Activated T-cell treated with anti-CD3 and anti-CD28 coated beads, Interleukin-2, amount 50 U/mL, for 4 hours (primary cell): ENCODE data around the gene ASB10. TPM values are rescaled to one million over a fixed set of nuclear protein-coding genes. Genes with fewer than 3 reads are reported as not detected.

ENCODE experiments used
- ATAC-seq, 2 donors: fragments of 200-7000 bp; cut with Tn5 transposase; one replicate each; pipeline ENCODE4 v1.10.0; 2021
- DNase-seq: peaks from one replicate; pipeline ENCODE4 v3.0.0-alpha.2; 2020
- H3K27me3 Mint-ChIP-seq: one replicate; pipeline ENCODE4 v1.8.0; 2021; ENCODE audit warnings: low read depth, mixed read lengths
- H3K36me3 Mint-ChIP-seq: one replicate; pipeline ENCODE4 v1.8.0; 2022; ENCODE audit warnings: mixed read lengths; ENCODE audit not compliant: insufficient read depth
- H3K4me1 Mint-ChIP-seq: one replicate; pipeline ENCODE4 v1.8.0; 2021; ENCODE audit warnings: low read depth, mixed read lengths
- H3K4me3 Mint-ChIP-seq: one replicate; pipeline ENCODE4 v1.8.0; 2021; ENCODE audit warnings: mild to moderate bottlenecking, moderate library complexity, mixed read lengths
- H3K9me3 Mint-ChIP-seq: one replicate; pipeline ENCODE4 v1.8.0; 2021; ENCODE audit warnings: mixed read lengths
- total RNA-seq, 3 donors: library from RNA; stranded (reverse); gene quantifications; one replicate each; pipeline ENCODE4 v1.2.1, GENCODE V29; 2021

Gene ASB10
- total RNA-seq, 3 donors from 2014 or later = not detected

DNA sequence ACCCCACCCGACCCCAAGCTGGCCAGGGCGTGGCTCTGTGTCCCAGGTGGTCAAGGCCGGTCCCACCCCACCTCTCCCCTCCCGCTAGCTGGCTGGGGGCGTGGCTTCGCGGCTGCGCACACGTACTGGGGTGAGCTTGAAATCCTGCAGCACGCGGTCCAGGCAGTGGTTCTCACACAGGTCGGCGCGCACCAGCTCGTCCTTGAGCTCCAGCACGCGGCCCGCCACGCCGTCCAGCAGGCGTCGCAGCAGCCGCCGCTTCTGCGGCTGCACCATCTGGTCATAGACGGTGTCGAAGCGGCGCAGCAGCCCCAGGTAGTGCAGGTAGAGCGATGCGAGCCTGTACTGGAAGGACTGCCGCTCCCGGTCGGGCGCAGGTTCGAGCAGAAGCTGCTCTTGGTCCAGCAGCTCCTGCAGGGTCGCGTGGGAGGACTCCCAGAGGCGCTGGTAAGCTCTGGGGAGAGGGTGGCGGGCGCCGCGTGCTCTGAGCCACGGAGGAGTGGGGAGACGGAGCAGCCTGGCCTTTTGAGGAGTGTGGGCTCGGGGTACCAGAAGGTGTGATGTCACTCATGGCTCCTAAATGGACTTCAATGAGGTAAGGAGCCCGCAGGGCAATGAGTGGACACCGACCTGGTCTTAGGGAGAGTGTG, 17.5 kb upstream of the ASB10 start:
- peaks cover 27% of the 10 kb centered on the region for H3K4me1 Mint-ChIP-seq
- H3K27me3 Mint-ChIP-seq = peaks cover 12% of the 10 kb centered on the region
- DNase-seq (no peak), ATAC-seq (no peak)
- no peaks in the 10 kb centered on the region for H3K9me3 Mint-ChIP-seq
- H3K4me3 Mint-ChIP-seq = no peak overlapping the region
- H3K36me3 Mint-ChIP-seq = no peaks in the 10 kb centered on the region

DNA sequence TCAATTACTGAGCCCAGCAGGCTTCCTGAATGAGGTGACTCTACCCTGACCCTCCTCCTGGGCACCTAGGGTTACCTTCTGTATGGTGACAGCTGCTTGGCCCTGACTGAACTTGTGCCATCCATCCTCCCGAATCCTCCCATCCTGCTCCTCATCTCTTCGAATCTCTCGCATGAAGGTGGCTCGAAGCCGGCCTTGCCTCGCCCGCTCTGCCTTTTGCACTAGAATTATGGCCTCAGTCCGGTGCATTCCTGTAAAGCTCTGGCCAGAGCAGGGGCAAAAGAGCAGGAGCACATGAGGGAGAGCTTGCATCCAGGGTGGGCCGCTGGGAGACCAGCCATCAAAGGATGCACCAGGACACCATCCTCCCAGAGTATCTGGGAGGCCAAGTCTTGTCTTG, 15.8 kb upstream of the ASB10 start:
- Mint-ChIP-seq H3K9me3 (no peaks in the 10 kb centered on the region), H3K36me3 (no peaks in the 10 kb centered on the region), H3K27me3 (peaks cover 12% of the 10 kb centered on the region), H3K4me3 (no peak overlapping the region), H3K4me1 (peaks cover 19% of the 10 kb centered on the region)
- DNase-seq (no peak), ATAC-seq (no peak)

GRCh38 chr7:151201751-151202150, 14.7 kb upstream of the ASB10 start:
- Mint-ChIP-seq H3K27me3 (peaks cover 12% of the 10 kb centered on the region), H3K36me3 (no peaks in the 10 kb centered on the region), H3K4me3 (no peak overlapping the region), H3K9me3 (no peaks in the 10 kb centered on the region), H3K4me1 (peaks cover 8% of the 10 kb centered on the region)
- DNase-seq = no peak
- ATAC-seq = no peak

GRCh38 chr7:151201344-151201743, 14.3 kb upstream of the ASB10 start:
- no peak for DNase-seq
- Mint-ChIP-seq H3K4me1 (peaks cover 5% of the 10 kb centered on the region), H3K4me3 (no peak overlapping the region), H3K27me3 (peaks cover 12% of the 10 kb centered on the region), H3K9me3 (no peaks in the 10 kb centered on the region), H3K36me3 (no peaks in the 10 kb centered on the region)
- no peak for ATAC-seq

GRCh38 chr7:151198945-151199848, 12.1 kb upstream of the ASB10 start:
- Mint-ChIP-seq H3K4me1 (peaks cover under 1% of the 10 kb centered on the region), H3K4me3 (no peak overlapping the region), H3K36me3 (no peaks in the 10 kb centered on the region), H3K27me3 (peaks cover 2% of the 10 kb centered on the region), H3K9me3 (no peaks in the 10 kb centered on the region)
- DNase-seq (no peak), ATAC-seq (no peak)

- no peak for DNase-seq
- no peak overlapping the region for H3K4me3 Mint-ChIP-seq
- H3K4me1 Mint-ChIP-seq = peaks cover 2% of the 10 kb centered on the region
- H3K9me3 Mint-ChIP-seq = no peaks in the 10 kb centered on the region
- H3K36me3 Mint-ChIP-seq = no peaks in the 10 kb centered on the region
- no peak for ATAC-seq
- peaks cover 2% of the 10 kb centered on the region for H3K27me3 Mint-ChIP-seq
Measured at GRCh38 chr7:151197932-151198331, 10.9 kb upstream of the ASB10 start.

DNA sequence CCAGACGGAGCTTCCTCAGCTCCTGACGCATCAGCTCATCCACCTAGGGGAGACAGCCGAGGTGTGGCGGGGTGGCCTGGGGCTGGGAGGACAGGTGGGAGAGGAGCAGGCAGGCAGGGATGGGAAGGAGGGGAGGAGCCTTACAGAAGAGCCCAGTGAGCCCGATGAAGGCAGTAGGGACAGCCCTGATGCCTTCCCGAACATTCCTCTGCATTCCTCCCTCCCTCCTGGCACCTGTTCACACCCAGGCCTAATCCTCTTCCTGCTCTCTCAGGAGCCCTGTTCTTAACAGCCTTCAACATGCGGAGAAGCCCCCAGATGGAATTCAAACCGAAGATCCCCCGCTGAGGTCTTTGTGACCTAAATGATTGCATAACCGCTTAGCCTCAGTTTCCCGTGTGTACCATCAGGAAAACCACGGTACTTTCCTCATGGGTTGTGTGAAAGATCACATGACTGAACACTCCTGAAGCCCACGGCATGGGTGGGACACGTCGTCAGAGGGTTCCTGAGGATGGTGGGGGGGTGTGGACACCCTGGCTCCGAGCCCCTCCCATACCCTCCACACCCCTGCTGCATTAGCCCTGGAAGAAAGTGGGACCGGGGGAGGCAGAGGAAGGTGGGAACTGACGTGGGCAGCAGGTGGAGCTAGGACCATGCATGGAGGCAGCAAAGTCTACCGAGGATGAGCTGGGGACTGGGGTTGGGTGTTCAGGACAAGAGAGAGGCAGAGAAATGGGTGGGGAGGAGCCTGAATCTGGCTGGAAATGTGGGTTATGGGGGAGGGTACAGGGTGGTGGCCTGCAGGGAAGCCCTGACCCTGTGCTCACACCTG, 8.8 kb upstream of the ASB10 start:
- Mint-ChIP-seq H3K36me3 (no peaks in the 10 kb centered on the region), H3K4me1 (peaks cover 2% of the 10 kb centered on the region), H3K9me3 (no peaks in the 10 kb centered on the region), H3K27me3 (peaks cover under 1% of the 10 kb centered on the region), H3K4me3 (no peak overlapping the region)
- DNase-seq (no peak), ATAC-seq (no peak)

DNA sequence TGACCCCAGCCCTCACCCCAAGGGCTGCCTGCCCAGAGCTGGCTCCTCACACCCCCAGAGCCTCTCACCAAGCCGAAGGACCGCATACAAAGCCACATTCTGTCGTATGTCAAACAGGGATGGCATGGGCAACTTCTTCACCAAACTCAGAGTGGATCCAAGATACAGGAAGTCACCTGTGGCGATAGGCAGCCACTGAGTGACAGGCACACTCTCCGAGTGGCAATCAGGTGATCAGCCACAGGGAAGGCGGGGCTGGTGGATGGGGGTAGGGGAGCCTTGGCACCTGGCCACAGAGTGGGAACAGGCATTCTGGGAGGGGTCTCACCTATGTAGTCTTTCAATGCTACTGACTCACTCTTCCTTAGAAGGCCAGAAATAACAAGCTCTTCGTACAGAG, 7.1 kb upstream of the ASB10 start:
- H3K4me1 Mint-ChIP-seq = peaks cover 2% of the 10 kb centered on the region
- ATAC-seq = no peak
- no peaks in the 10 kb centered on the region for H3K36me3 Mint-ChIP-seq
- H3K4me3 Mint-ChIP-seq = no peak overlapping the region
- H3K9me3 Mint-ChIP-seq = no peaks in the 10 kb centered on the region
- DNase-seq = no peak
- H3K27me3 Mint-ChIP-seq = peaks cover 1% of the 10 kb centered on the region

DNA sequence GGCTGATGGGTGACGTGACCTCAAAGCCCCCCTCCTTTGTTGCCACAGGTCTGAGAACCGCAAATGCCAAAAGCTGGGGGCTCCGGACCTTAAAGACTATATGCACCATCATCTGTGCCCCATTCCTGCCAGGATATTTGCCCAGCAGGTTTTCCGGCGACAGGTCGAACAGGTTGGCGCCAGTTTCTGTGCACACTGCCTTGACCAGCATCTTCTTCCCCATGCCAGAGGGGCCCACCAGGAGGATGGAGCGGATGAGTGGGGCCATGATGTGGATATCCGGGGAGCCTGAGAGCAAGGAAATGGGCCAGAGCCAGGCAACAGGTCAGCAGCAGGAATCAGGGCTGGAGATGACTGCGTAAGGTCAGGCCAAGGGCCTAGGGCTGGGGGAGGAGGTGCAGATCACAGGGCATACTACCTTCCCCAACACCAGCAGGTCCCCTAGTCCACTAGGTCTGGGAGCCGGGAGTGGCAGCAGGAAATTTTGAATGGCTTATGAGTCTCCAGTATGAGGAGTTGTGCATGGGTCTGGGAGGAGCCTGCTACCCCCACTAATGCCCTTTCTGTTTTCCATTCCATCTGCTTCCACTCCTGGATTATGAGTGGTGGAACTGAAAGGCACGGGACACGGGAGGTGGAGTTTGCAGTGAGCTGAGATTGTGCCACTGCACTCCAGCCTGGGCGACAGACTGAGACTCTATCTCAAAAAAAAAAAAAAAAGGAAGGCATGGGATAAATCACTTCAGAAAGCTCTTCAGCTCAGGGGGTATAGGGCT, 6.3 kb upstream of the ASB10 start:
- no peaks in the 10 kb centered on the region for H3K36me3 Mint-ChIP-seq
- DNase-seq = no peak
- H3K27me3 Mint-ChIP-seq = peaks cover 1% of the 10 kb centered on the region
- no peak for ATAC-seq
- H3K4me1 Mint-ChIP-seq = peaks cover 2% of the 10 kb centered on the region
- H3K9me3 Mint-ChIP-seq = no peaks in the 10 kb centered on the region
- H3K4me3 Mint-ChIP-seq = no peak overlapping the region

GRCh38 chr7:151192002-151192539, 5.0 kb upstream of the ASB10 start:
- Mint-ChIP-seq H3K27me3 (peaks cover 1% of the 10 kb centered on the region), H3K9me3 (no peaks in the 10 kb centered on the region), H3K4me3 (no peak overlapping the region), H3K4me1 (peaks cover 2% of the 10 kb centered on the region), H3K36me3 (no peaks in the 10 kb centered on the region)
- DNase-seq = no peak
- no peak for ATAC-seq

GRCh38 chr7:151191544-151191943, 4.5 kb upstream of the ASB10 start:
- Mint-ChIP-seq H3K4me3 (no peak overlapping the region), H3K9me3 (no peaks in the 10 kb centered on the region), H3K36me3 (no peaks in the 10 kb centered on the region), H3K27me3 (peaks cover 1% of the 10 kb centered on the region), H3K4me1 (peaks cover 2% of the 10 kb centered on the region)
- DNase-seq (no peak), ATAC-seq (no peak)

DNA sequence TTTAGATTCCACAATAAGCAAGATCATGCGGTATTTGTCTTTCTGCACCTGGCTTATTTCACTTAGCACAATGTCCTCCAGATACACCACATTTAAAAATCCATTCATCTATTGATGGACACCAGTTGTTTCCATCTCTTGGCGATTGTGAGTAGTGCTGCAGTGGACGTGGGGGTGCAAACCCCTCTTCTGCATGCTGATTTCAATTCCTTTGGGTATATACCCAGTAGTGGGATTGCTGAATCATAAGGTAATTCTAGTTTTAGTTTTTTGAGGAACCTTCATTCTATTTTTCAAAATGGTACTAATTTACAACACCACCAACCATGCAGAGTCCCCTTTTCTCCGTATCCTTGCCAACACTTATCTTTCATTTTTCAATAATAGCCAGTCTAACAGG, 2.0 kb upstream of the ASB10 start:
- DNase-seq (no peak), ATAC-seq (no peak)
- Mint-ChIP-seq H3K4me3 (no peak overlapping the region), H3K9me3 (no peaks in the 10 kb centered on the region), H3K27me3 (peaks cover 1% of the 10 kb centered on the region), H3K4me1 (peaks cover under 1% of the 10 kb centered on the region), H3K36me3 (no peaks in the 10 kb centered on the region)

DNA sequence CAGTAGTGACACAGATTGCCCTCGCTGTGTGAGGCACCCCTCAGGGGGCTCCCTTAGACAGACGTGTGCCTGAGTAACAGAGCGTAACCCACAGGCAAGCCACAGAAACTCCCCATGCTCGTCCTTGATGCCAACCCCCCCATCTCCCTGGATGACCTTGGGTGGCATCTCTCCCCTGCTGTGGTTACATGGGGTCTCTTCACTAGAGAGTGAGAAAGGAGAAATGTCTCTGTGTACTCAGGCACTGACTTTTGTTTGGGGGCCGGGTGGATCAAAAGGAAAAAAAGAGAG, 1.1 kb upstream of the ASB10 start:
- H3K9me3 Mint-ChIP-seq = no peaks in the 10 kb centered on the region
- no peaks in the 10 kb centered on the region for H3K36me3 Mint-ChIP-seq
- H3K27me3 Mint-ChIP-seq = peaks cover 1% of the 10 kb centered on the region
- no peak for DNase-seq
- no peaks in the 10 kb centered on the region for H3K4me1 Mint-ChIP-seq
- no peak for ATAC-seq
- no peak overlapping the region for H3K4me3 Mint-ChIP-seq
